ENCODE data around the gene EMC9. TPM values are rescaled to one million over a fixed set of nuclear protein-coding genes. Genes with fewer than 3 reads are reported as not detected.

EMC9 gene
- total RNA-seq, 1 donor from 2014 or later, result 14.0 TPM

DNA sequence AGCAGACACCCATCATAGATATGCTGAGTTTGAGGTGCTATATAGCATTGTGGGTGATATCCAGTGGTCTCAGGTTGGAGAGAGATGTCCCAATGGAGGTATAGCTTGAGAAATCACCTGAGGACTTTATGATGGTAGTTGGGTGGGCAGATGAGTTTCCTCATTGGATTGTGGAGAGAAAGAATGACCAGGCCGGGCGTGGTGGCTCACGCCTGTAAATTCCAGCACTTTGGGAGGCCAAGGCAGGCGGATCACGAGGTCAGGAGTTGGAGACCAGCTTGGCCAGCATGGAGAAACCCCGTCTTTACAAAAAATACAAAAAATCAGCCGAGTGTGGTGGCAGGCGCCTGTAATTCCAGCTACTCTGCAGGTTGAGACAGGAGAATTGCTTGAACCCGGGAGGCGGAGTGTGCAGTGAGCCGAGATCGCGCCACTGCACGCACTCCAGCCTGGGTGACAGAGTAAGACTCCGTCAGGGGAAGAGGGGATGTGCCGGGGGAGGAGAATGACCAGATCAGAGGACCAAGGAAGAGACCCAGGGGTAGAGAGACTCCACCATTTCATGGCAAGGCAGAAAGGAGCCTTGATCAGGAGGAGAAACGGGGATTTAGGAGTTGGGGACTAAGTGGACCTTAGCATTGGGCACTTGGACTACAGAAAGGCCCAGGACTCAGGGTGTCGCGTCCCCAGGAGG is 48.0 kb downstream of the EMC9 start:
- Histone ChIP-seq H3K79me2 (ENCODE audit: low read depth) (no peaks in the 10 kb centered on the region), H3K4me1 (peaks cover 17% of the 10 kb centered on the region), H3K27me3 (no peaks in the 10 kb centered on the region), H2AFZ (replicated peaks) (peak overlapping the region; percentile 75), H3K4me2 (peak overlapping the region; percentile 94), H3K4me3 (peak overlapping the region; percentile 81), H3K9ac (no peak overlapping the region), H4K20me1 (ENCODE audit: low read depth) (no peaks in the 10 kb centered on the region), H3K9me3 (ENCODE audit: low read depth) (no peaks in the 10 kb centered on the region), H3K36me3 (no peaks in the 10 kb centered on the region), H3K27ac (no peak overlapping the region), H3F3A (ENCODE audit: low read depth) (peaks cover 24% of the 10 kb centered on the region)
- H3K36me3 Mint-ChIP-seq, result no peaks in the 10 kb centered on the region
- peak overlapping the region; percentile 95 for H3K4me3 Mint-ChIP-seq
- peaks cover 8% of the 10 kb centered on the region for H3K27me3 Mint-ChIP-seq (ENCODE audit: insufficient read depth, low read depth)
- peak overlapping the region; percentile 70 for H3K27ac Mint-ChIP-seq
- no peak for DNase-seq (ENCODE audit: low spot score)
- no peaks in the 10 kb centered on the region for H3K9me3 Mint-ChIP-seq
- TF ChIP-seq EZH2phosphoT487 (IDR thresholded peaks at IDR 0.05) (no peak), EZH2 (IDR thresholded peaks at IDR 0.05) (no peak)
- TF ChIP-seq, protein P1, sequence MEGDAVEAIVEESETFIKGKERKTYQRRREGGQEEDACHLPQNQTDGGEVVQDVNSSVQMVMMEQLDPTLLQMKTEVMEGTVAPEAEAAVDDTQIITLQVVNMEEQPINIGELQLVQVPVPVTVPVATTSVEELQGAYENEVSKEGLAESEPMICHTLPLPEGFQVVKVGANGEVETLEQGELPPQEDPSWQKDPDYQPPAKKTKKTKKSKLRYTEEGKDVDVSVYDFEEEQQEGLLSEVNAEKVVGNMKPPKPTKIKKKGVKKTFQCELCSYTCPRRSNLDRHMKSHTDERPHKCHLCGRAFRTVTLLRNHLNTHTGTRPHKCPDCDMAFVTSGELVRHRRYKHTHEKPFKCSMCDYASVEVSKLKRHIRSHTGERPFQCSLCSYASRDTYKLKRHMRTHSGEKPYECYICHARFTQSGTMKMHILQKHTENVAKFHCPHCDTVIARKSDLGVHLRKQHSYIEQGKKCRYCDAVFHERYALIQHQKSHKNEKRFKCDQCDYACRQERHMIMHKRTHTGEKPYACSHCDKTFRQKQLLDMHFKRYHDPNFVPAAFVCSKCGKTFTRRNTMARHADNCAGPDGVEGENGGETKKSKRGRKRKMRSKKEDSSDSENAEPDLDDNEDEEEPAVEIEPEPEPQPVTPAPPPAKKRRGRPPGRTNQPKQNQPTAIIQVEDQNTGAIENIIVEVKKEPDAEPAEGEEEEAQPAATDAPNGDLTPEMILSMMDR (IDR thresholded peaks at IDR 0.05), result no peak
- peaks cover 31% of the 10 kb centered on the region for H3K4me1 Mint-ChIP-seq

DNA sequence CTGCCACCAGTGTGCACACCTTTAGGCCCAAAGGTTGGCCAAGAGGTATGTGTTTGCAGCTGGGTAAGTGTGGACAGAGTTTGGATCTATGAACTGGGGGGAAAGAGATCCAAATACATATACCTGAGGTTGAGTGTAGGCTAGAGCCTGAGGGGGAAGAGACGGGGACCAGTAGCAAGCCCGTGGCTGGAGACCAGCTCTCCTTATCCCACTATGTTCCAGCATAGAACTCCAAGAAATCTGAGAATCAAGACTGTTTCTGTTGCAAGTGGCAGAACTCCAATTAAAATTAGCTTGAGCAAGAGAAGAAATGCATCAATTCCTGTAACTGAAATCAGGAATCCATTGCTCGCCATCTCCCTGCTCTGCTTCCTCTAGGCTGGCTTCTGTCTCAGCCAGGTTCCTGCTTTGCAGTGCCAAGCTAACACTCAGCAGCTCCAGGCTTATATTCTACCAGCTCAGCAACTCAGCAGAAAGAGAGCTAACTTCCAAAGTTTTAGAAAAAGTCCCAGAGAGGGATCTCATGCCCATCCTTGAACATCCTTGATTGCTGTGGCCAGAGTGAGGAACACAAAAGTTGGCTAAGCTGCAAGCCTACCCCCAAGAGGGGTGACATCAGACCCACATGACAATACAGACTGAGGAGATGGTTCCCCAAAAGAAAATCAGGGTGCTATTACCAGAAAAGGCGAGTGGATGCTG is 48.7 kb downstream of the EMC9 start:
- H3F3A ChIP-seq (ENCODE audit: low read depth), result peaks cover 24% of the 10 kb centered on the region
- no peak overlapping the region for H3K4me2 ChIP-seq
- H3K79me2 ChIP-seq (ENCODE audit: low read depth), result no peaks in the 10 kb centered on the region
- no peak overlapping the region for H2AFZ ChIP-seq (replicated peaks)
- no peak overlapping the region for H3K4me3 ChIP-seq
- peaks cover 31% of the 10 kb centered on the region for H3K4me1 Mint-ChIP-seq
- TF ChIP-seq EZH2phosphoT487 (IDR thresholded peaks at IDR 0.05), result no peak
- H3K9me3 ChIP-seq (ENCODE audit: low read depth), result no peaks in the 10 kb centered on the region
- H3K27ac ChIP-seq, result no peak overlapping the region
- peak overlapping the region; percentile 95 for H3K4me3 Mint-ChIP-seq
- H3K9me3 Mint-ChIP-seq, result no peaks in the 10 kb centered on the region
- peaks cover 8% of the 10 kb centered on the region for H3K27me3 Mint-ChIP-seq (ENCODE audit: insufficient read depth, low read depth)
- H3K9ac ChIP-seq, result no peak overlapping the region
- H3K36me3 ChIP-seq, result no peaks in the 10 kb centered on the region
- no peaks in the 10 kb centered on the region for H3K27me3 ChIP-seq
- DNase-seq (ENCODE audit: low spot score), result no peak
- H3K4me1 ChIP-seq, result peaks cover 17% of the 10 kb centered on the region
- no peak overlapping the region for H3K27ac Mint-ChIP-seq
- no peaks in the 10 kb centered on the region for H3K36me3 Mint-ChIP-seq
- no peaks in the 10 kb centered on the region for H4K20me1 ChIP-seq (ENCODE audit: low read depth)

DNA sequence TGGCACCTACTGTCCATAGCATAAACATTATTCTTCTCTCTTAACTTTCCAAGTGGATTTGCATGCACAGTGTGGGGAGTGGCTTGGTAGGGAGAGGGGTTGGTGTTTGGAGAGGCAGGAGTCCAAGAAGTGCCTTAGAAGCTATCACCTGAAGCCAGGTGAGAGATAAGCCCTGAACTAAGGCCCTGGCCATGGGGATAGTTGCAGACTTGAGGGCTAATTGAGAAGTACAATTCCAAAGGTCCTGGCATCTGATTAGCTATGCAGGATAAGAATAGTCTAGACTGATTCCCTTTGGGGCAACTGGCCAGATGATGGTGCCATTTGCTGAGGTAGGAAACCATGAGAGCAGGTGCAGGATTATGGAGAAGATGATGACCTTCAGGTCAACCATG is 49.3 kb downstream of the EMC9 start:
- TF ChIP-seq, protein P1 (IDR thresholded peaks at IDR 0.05), result no peak
- no peak for TF ChIP-seq EZH2phosphoT487 (IDR thresholded peaks at IDR 0.05)
- peaks cover 17% of the 10 kb centered on the region for H3K4me1 ChIP-seq
- Mint-ChIP-seq H3K27ac (no peak overlapping the region), H3K36me3 (no peaks in the 10 kb centered on the region), H3K4me3 (no peak overlapping the region), H3K4me1 (peaks cover 31% of the 10 kb centered on the region), H3K27me3 (ENCODE audit: insufficient read depth, low read depth) (peaks cover 9% of the 10 kb centered on the region), H3K9me3 (no peaks in the 10 kb centered on the region)
- H3K9me3 ChIP-seq (ENCODE audit: low read depth), result no peaks in the 10 kb centered on the region
- no peak overlapping the region for H3K27ac ChIP-seq
- no peaks in the 10 kb centered on the region for H3K36me3 ChIP-seq
- no peak overlapping the region for H3K4me3 ChIP-seq
- H3K9ac ChIP-seq, result no peak overlapping the region
- H2AFZ ChIP-seq (replicated peaks), result no peak overlapping the region
- H3F3A ChIP-seq (ENCODE audit: low read depth), result peaks cover 24% of the 10 kb centered on the region
- H3K27me3 ChIP-seq, result no peaks in the 10 kb centered on the region
- no peak overlapping the region for H3K4me2 ChIP-seq
- H3K79me2 ChIP-seq (ENCODE audit: low read depth), result no peaks in the 10 kb centered on the region
- DNase-seq (ENCODE audit: low spot score), result no peak
- no peaks in the 10 kb centered on the region for H4K20me1 ChIP-seq (ENCODE audit: low read depth)

DNA sequence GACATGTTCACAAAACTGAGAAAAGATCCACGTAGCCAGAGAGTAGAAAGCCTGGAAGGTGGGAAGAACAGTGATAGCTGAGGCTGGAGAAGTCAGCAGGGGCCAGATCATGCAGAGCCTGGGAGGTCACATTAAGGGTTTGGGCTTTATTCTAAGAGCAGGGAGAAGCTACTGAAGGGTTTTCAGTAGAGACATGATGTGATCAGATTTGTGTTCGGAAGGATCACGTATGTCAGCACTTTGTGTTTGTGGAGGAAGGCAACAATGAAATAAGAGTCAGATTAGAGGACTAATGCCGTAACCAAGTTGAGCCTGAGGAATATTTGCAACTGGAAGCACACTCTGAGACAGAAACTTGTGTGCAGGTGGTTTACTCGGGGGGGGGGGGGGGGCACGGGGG is 51.5 kb downstream of the EMC9 start:
- no peak for DNase-seq (ENCODE audit: low spot score)
- no peak overlapping the region for H3K27ac ChIP-seq
- Mint-ChIP-seq H3K9me3 (no peaks in the 10 kb centered on the region), H3K4me1 (peaks cover 18% of the 10 kb centered on the region), H3K4me3 (no peak overlapping the region), H3K27ac (no peak overlapping the region), H3K36me3 (no peaks in the 10 kb centered on the region), H3K27me3 (ENCODE audit: insufficient read depth, low read depth) (peaks cover 9% of the 10 kb centered on the region)
- no peaks in the 10 kb centered on the region for H3K79me2 ChIP-seq (ENCODE audit: low read depth)
- H3K4me1 ChIP-seq, result peaks cover 15% of the 10 kb centered on the region
- no peak overlapping the region for H3K9ac ChIP-seq
- H3F3A ChIP-seq (ENCODE audit: low read depth), result peaks cover 13% of the 10 kb centered on the region
- H3K27me3 ChIP-seq, result no peaks in the 10 kb centered on the region
- H2AFZ ChIP-seq (replicated peaks), result no peak overlapping the region
- H3K9me3 ChIP-seq (ENCODE audit: low read depth), result no peaks in the 10 kb centered on the region
- H3K4me3 ChIP-seq, result no peak overlapping the region
- H3K36me3 ChIP-seq, result no peaks in the 10 kb centered on the region
- no peaks in the 10 kb centered on the region for H4K20me1 ChIP-seq (ENCODE audit: low read depth)
- no peak for TF ChIP-seq EZH2phosphoT487 (IDR thresholded peaks at IDR 0.05)
- TF ChIP-seq, protein P1 (IDR thresholded peaks at IDR 0.05), result no peak
- TF ChIP-seq EZH2 (IDR thresholded peaks at IDR 0.05), result no peak
- H3K4me2 ChIP-seq, result no peak overlapping the region
